HepG2 (cell line): ENCODE results near the gene ITIH3. TPM values are rescaled to one million over a fixed set of nuclear protein-coding genes. Genes with fewer than 3 reads are reported as not detected.

Source experiments
- ATAC-seq: fragments of 200-7000 bp; cut with Tn5 transposase; 3 replicates; pipeline ENCODE4 v1.9.1; 2020; ENCODE audit warnings: mild to moderate bottlenecking, moderate library complexity
- BruUV-seq: library from RNA; stranded (reverse); fragments of 400-500 nt; replicated peaks from 2 replicates; lab custom pipeline; 2021; lab: Mats Ljungman, UMichigan
- CTCF ChIA-PET: fragments of 300-600 bp; formaldehyde crosslinking; extraction: SDS; loops from one replicate; lab custom pipeline; 2021; ENCODE audit warnings: low total read pairs, inconsistent platforms, low intra/inter-chr PET ratio; lab: Yijun Ruan, JAX
- POLR2A ChIA-PET: fragments of 350-600 bp; sonication (Branson Sonifier 250); formaldehyde crosslinking; loops from one replicate; lab custom pipeline; 2020; ENCODE audit warnings: antibody characterized with exemption, inconsistent platforms; lab: Yijun Ruan, JAX
- DNase-seq: peaks from one replicate; pipeline ENCODE4 v3.0.0-alpha.2; 2015; ENCODE audit warnings: low spot score
- FAIRE-seq: peaks from 3 replicates; lab custom pipeline; 2011; peaks lifted over from hg19 to GRCh38; lab: Jason Lieb, UNC
- H2AFZ ChIP-seq: one replicate; pipeline ENCODE4 v1.6.1; 2011; ENCODE audit warnings: low read length, inconsistent platforms
- H3K27ac ChIP-seq: fragments of 300-600 bp; 3 replicates; pipeline ENCODE4 v1.8.0; 2011; ENCODE audit warnings: mixed run types, mild to moderate bottlenecking, mixed read lengths, low read length, inconsistent platforms; ENCODE audit not compliant: insufficient read depth; ENCODE audit errors: extremely low read length
- H3K27me3 ChIP-seq, 2 experiments: fragments of 200-600 bp in 1 of 2; 2 replicates in 1 of 2; 3 replicates in 1 of 2; pipeline versions ENCODE4 v1.6.0 to v1.8.0; 2011; ENCODE audit warnings: low read length in 2 of 2, mild to moderate bottlenecking in 2 of 2, moderate library complexity in 2 of 2, inconsistent platforms in 1 of 2; ENCODE audit not compliant: insufficient read depth in 2 of 2, control insufficient read depth in 1 of 2
- H3K36me3 ChIP-seq, 2 experiments: fragments of 200-600 bp in 1 of 2; replicated peaks in 1 of 2; 2 replicates in 1 of 2; 3 replicates in 1 of 2; pipeline versions ENCODE4 v1.5.1 to v1.8.0; 2011; ENCODE audit warnings: low read length in 2 of 2, inconsistent platforms in 1 of 2; ENCODE audit not compliant: insufficient read depth in 2 of 2, control insufficient read depth in 1 of 2
- H3K4me1 ChIP-seq: 2 replicates; pipeline ENCODE4 v1.5.1; 2012; ENCODE audit warnings: low read length, inconsistent platforms; ENCODE audit not compliant: insufficient read depth
- H3K4me2 ChIP-seq: 2 replicates; pipeline ENCODE4 v1.6.0; 2011; ENCODE audit warnings: low read depth, low read length, inconsistent platforms
- H3K4me3 ChIP-seq, 3 experiments: fragments of 200-600 bp in 1 of 3; sonication (generic), shearing (Covaris generic) in 1 of 3; replicated peaks in 1 of 3; 2 replicates each; pipeline ENCODE4 v1.5.1; 2011 to 2016; ENCODE audit warnings: low read length in 3 of 3, inconsistent platforms in 2 of 3, low read depth in 2 of 3, mild to moderate bottlenecking in 2 of 3, control low read depth in 1 of 3, mixed read lengths in 1 of 3; ENCODE audit not compliant: insufficient read depth in 1 of 3
- H3K79me2 ChIP-seq: one replicate; pipeline ENCODE4 v1.6.1; 2011; ENCODE audit warnings: low read length, inconsistent platforms; ENCODE audit not compliant: insufficient read depth
- H3K9ac ChIP-seq: 2 replicates; pipeline ENCODE4 v1.6.0; 2011; ENCODE audit warnings: mild to moderate bottlenecking, low read depth, low read length, inconsistent platforms; ENCODE audit not compliant: insufficient read depth
- H3K9me3 ChIP-seq: 2 replicates; pipeline ENCODE4 v1.5.1; 2012; ENCODE audit warnings: mild to moderate bottlenecking, low read length
- H4K20me1 ChIP-seq: 2 replicates; pipeline ENCODE4 v1.6.0; 2011; ENCODE audit warnings: inconsistent platforms, mild to moderate bottlenecking, low read length, moderate library complexity; ENCODE audit not compliant: insufficient read depth
- AHR ChIP-seq: IDR thresholded peaks from 2 replicates; pipeline ENCODE4 v1.6.1; 2018; ENCODE audit warnings: missing genetic modification reagents, missing compliant biosample characterization
- CSRNP2 ChIP-seq: sonication (generic); formaldehyde crosslinking; conservative IDR thresholded peaks from 2 replicates; pipeline ENCODE4 v1.8.0; 2022; ENCODE audit warnings: low read depth, missing genetic modification reagents
- GATAD2A ChIP-seq: IDR thresholded peaks from 2 replicates; pipeline ENCODE4 v1.6.1; 2016
- HBP1 ChIP-seq: IDR thresholded peaks from 2 replicates; pipeline ENCODE4 v1.6.1; 2016; ENCODE audit warnings: low read depth, control low read depth
- HINFP ChIP-seq: sonication (generic); formaldehyde crosslinking; IDR thresholded peaks from 2 replicates; pipeline ENCODE4 v1.4.0; 2020; ENCODE audit warnings: low read depth, mild to moderate bottlenecking, missing genetic modification reagents
- RXRB ChIP-seq: IDR thresholded peaks from 2 replicates; pipeline ENCODE4 v1.6.1; 2016; ENCODE audit warnings: borderline replicate concordance, missing genetic modification reagents, missing compliant biosample characterization
- TAF1 ChIP-seq: sonication (generic); formaldehyde crosslinking; IDR thresholded peaks from 2 replicates; pipeline ENCODE4 v1.4.0; 2020; ENCODE audit warnings: missing genetic modification reagents
- ZBED4 ChIP-seq: sonication (generic); formaldehyde crosslinking; IDR thresholded peaks from 2 replicates; pipeline ENCODE4 v1.4.0; 2020; ENCODE audit warnings: missing genetic modification reagents, borderline replicate concordance
- ZNF567 ChIP-seq: sonication (generic); formaldehyde crosslinking; IDR thresholded peaks from 2 replicates; pipeline ENCODE4 v1.8.1; 2023; ENCODE audit warnings: mild to moderate bottlenecking, missing genetic modification reagents, borderline replicate concordance
- ZSCAN29 ChIP-seq: sonication (generic); formaldehyde crosslinking; conservative IDR thresholded peaks from 2 replicates; pipeline ENCODE4 v1.4.0; 2020; ENCODE audit warnings: mild to moderate bottlenecking, missing genetic modification reagents
- WGBS: methylation state at CpG from one replicate; pipeline ENCODE4 v1.1.6; 2017; ENCODE audit warnings: low lambda C conversion rate; 5-methylcytosine and 5-hydroxymethylcytosine counted together
- in situ Hi-C: cut with HindIII; loops from 2 replicates; pipeline ENCODE4 v1.10.0; 2017; ENCODE audit warnings: low pct_unique_long_range_greater_than_20kb; ENCODE audit not compliant: extremely low pct_ligation_motif_present
- intact Hi-C: fragments of 100-400 bp; cut with micrococcal nuclease; formaldehyde crosslinking; loops from one replicate; pipeline ENCODE4 v1.10.0; 2022; ENCODE audit not compliant: unreplicated experiment
- polyA plus RNA-seq, 8 experiments: library from polyadenylated mRNA; depleted of rRNA in 3 of 8; stranded (reverse) in 7 of 8; unstranded in 1 of 8; fragments of >200 nt; fragmentation: Illumina TruSeq in 4 of 8; extraction: Trizol in 4 of 8; gene quantifications; 2 replicates each; pipeline versions ENCODE4 v1.2.1 to v1.2.3, GENCODE V29; 2011 to 2016; ENCODE audit warnings: low read depth in 4 of 8, missing spikeins in 1 of 8, mixed read lengths in 1 of 8; ENCODE audit not compliant: insufficient read depth in 1 of 8
- total RNA-seq, 5 experiments: library from RNA; depleted of rRNA; stranded (reverse); fragments of >200 nt; fragmentation: Illumina TruSeq; extraction: Trizol; gene quantifications; 2 replicates each; pipeline ENCODE4 v1.2.3, GENCODE V29; 2016; ENCODE audit warnings: low read depth in 1 of 5
- TF ChIP-seq, protein P1 (sequence below): sonication (generic); formaldehyde crosslinking; IDR thresholded peaks from 2 replicates; pipeline ENCODE4 v1.8.0; 2022; ENCODE audit warnings: mild to moderate bottlenecking, missing genetic modification reagents

Gene ITIH3
- total and polyA plus RNA-seq, 2 of the 13 experiments (the other 11 are each of a cell fraction or from before 2014, with no cell fraction given) = 105 to 632 TPM

GRCh38 chr3:52786330-52787215 lies 8.0 kb upstream of the ITIH3 start:
- H3K4me1 ChIP-seq = peaks cover 91% of the 10 kb centered on the region
- H2AFZ ChIP-seq = no peak overlapping the region
- intact Hi-C loops = loop anchor here (1.0 to 2.0 kb wide), 2 partner anchors 11 to 16 kb away; partner anchors contain the start of gene NEK4
- in situ Hi-C loops = no loop called here
- H3K9me3 ChIP-seq = no peaks in the 10 kb centered on the region
- H3K79me2 ChIP-seq = no peaks in the 10 kb centered on the region
- BruUV-seq = no TSS peak
- H3K4me2 ChIP-seq = peak overlapping the region; percentile 83
- no peaks in the 10 kb centered on the region for H3K36me3 ChIP-seq
- H3K4me3 ChIP-seq = peak overlapping the region in 1 of 3 experiments; percentile 60; a peak in 1 of 6 replicates
- CTCF ChIA-PET = no interaction called here
- no peaks in the 10 kb centered on the region for H3K27me3 ChIP-seq
- H4K20me1 ChIP-seq = no peaks in the 10 kb centered on the region
- FAIRE-seq = peak; percentile 70
- DNase-seq = no peak
- POLR2A ChIA-PET = interaction anchor here (0.6 to 18.4 kb wide), 4 partner anchors 9 to 144 kb away, joined by 3 to 466 read pairs (median 40); partner anchors contain the start of genes ITIH1, ITIH3 and NEK4
- peak overlapping the region; percentile 30 for H3K9ac ChIP-seq
- 39% methylated on average over 18 of the region's 19 CpGs for WGBS
- peak; percentile 62 for ATAC-seq
- peak overlapping the region; percentile 32 for H3K27ac ChIP-seq
- TF ChIP-seq RXRB (CRISPR knock-in tag) (peak; percentile 92), HBP1 (CRISPR knock-in tag) (no peak), TAF1 (CRISPR knock-in tag) (no peak), CSRNP2 (CRISPR knock-in tag) (no peak), GATAD2A (peak; percentile 67; the same call in 1 of the 2 replicates), ZBED4 (CRISPR knock-in tag) (peak; percentile 79; the same call in 1 of the 2 replicates), AHR (CRISPR knock-in tag) (no peak), HINFP (CRISPR knock-in tag) (peak; percentile 69; the same call in 1 of the 2 replicates), ZSCAN29 (CRISPR knock-in tag) (no peak), ZNF567 (CRISPR knock-in tag) (no peak)
- TF ChIP-seq, protein P1, sequence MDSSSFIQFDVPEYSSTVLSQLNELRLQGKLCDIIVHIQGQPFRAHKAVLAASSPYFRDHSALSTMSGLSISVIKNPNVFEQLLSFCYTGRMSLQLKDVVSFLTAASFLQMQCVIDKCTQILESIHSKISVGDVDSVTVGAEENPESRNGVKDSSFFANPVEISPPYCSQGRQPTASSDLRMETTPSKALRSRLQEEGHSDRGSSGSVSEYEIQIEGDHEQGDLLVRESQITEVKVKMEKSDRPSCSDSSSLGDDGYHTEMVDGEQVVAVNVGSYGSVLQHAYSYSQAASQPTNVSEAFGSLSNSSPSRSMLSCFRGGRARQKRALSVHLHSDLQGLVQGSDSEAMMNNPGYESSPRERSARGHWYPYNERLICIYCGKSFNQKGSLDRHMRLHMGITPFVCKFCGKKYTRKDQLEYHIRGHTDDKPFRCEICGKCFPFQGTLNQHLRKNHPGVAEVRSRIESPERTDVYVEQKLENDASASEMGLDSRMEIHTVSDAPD (CRISPR knock-in tag) = no peak
